GM23338 (cell line): ENCODE results near the gene DHX34. TPM values are rescaled to one million over a fixed set of nuclear protein-coding genes. Genes with fewer than 3 reads are reported as not detected.

ENCODE experiments used
- ATAC-seq: fragments of 200-7000 bp; cut with Tn5 transposase; 3 replicates; pipeline ENCODE4 v1.9.1; 2020
- DNase-seq: peaks from one replicate; pipeline ENCODE4 v3.0.0-alpha.2; 2015; ENCODE audit warnings: low spot score
- H2AFZ ChIP-seq: fragments of 200-600 bp; sonication (generic); 2 replicates; pipeline ENCODE4 v1.8.0; 2016; ENCODE audit warnings: antibody characterized with exemption, mild to moderate bottlenecking, moderate library complexity
- H3F3A ChIP-seq: fragments of 200-600 bp; sonication (generic); replicated peaks from 2 replicates; pipeline ENCODE4 v1.8.0; 2017; ENCODE audit warnings: antibody characterized with exemption, mixed run types, low read depth
- H3K27ac ChIP-seq: fragments of 200-600 bp; sonication (generic); 2 replicates; pipeline ENCODE4 v1.6.1; 2016; ENCODE audit warnings: low read depth
- H3K27me3 ChIP-seq: fragments of 200-600 bp; sonication (generic); 2 replicates; pipeline ENCODE4 v1.8.0; 2016; ENCODE audit warnings: mild to moderate bottlenecking, mixed run types, moderate library complexity; ENCODE audit not compliant: insufficient read depth
- H3K36me3 ChIP-seq: fragments of 200-600 bp; sonication (generic); 2 replicates; pipeline ENCODE4 v1.8.0; 2016; ENCODE audit warnings: mild to moderate bottlenecking; ENCODE audit not compliant: insufficient read depth
- H3K4me1 ChIP-seq: fragments of 200-600 bp; sonication (generic); 2 replicates; pipeline ENCODE4 v1.8.0; 2016; ENCODE audit warnings: mild to moderate bottlenecking, moderate library complexity; ENCODE audit not compliant: insufficient read depth
- H3K4me2 ChIP-seq: fragments of 200-600 bp; sonication (generic); 2 replicates; pipeline ENCODE4 v1.7.1; 2017; ENCODE audit warnings: mixed run types
- H3K4me3 ChIP-seq: fragments of 200-600 bp; sonication (generic); 2 replicates; pipeline ENCODE4 v1.6.1; 2016; ENCODE audit warnings: mixed run types
- H3K79me2 ChIP-seq: fragments of 200-600 bp; sonication (generic); replicated peaks from 2 replicates; pipeline ENCODE4 v1.8.0; 2017; ENCODE audit warnings: mild to moderate bottlenecking; ENCODE audit not compliant: insufficient read depth
- H3K9me2 ChIP-seq: fragments of 200-600 bp; sonication (generic); 2 replicates; pipeline ENCODE4 v1.8.0; 2017; ENCODE audit not compliant: insufficient read depth
- H4K20me1 ChIP-seq: fragments of 200-600 bp; sonication (generic); replicated peaks from 2 replicates; pipeline ENCODE4 v1.8.0; 2017; ENCODE audit warnings: mild to moderate bottlenecking; ENCODE audit not compliant: insufficient read depth
- H3K27ac Mint-ChIP-seq: 2 replicates; pipeline ENCODE4 v1.8.0; 2020; ENCODE audit warnings: inconsistent platforms, mild to moderate bottlenecking, moderate library complexity, mixed read lengths
- H3K27me3 Mint-ChIP-seq: 3 replicates; pipeline ENCODE4 v1.8.0; 2022; ENCODE audit warnings: low read depth, mild to moderate bottlenecking, moderate library complexity, mixed read lengths, inconsistent platforms; ENCODE audit not compliant: insufficient read depth, poor library complexity
- H3K36me3 Mint-ChIP-seq: 3 replicates; pipeline ENCODE4 v1.8.0; 2021; ENCODE audit warnings: low read depth, mild to moderate bottlenecking, inconsistent platforms, moderate library complexity, mixed read lengths
- H3K4me1 Mint-ChIP-seq: 3 replicates; pipeline ENCODE4 v1.8.0; 2020; ENCODE audit warnings: mild to moderate bottlenecking, inconsistent platforms, mixed read lengths
- H3K4me3 Mint-ChIP-seq: 3 replicates; pipeline ENCODE4 v1.8.0; 2021; ENCODE audit warnings: moderate library complexity, mild to moderate bottlenecking, inconsistent platforms, mixed read lengths
- H3K9me3 Mint-ChIP-seq: 3 replicates; pipeline ENCODE4 v1.8.0; 2020; ENCODE audit warnings: moderate library complexity, mild to moderate bottlenecking, inconsistent platforms, mixed read lengths
- CREB1 ChIP-seq: fragments of 250-450 bp; sonication (Bioruptor Pico); IDR thresholded peaks from 2 replicates; pipeline ENCODE4 v1.5.0; 2020; ENCODE audit warnings: low read depth, mild to moderate bottlenecking, moderate library complexity
- EZH2 ChIP-seq: fragments of 200-600 bp; sonication (generic); IDR thresholded peaks from one replicate; pipeline ENCODE4 v1.8.0; 2017; ENCODE audit warnings: antibody characterized with exemption, mild to moderate bottlenecking, low read depth; ENCODE audit not compliant: unreplicated experiment
- JUNB ChIP-seq: IDR thresholded peaks from one replicate; pipeline ENCODE4 v1.6.1; 2016; ENCODE audit warnings: antibody characterized with exemption; ENCODE audit not compliant: unreplicated experiment
- NANOG ChIP-seq: IDR thresholded peaks from 2 replicates; pipeline ENCODE4 v1.6.1; 2016; ENCODE audit warnings: antibody characterized with exemption, borderline replicate concordance
- ZNF114 ChIP-seq: fragments of 250-450 bp; sonication (Bioruptor Pico); IDR thresholded peaks from 2 replicates; pipeline ENCODE4 v1.5.0; 2020; ENCODE audit warnings: mild to moderate bottlenecking, moderate library complexity
- ZNF331 ChIP-seq: fragments of 250-450 bp; sonication (Bioruptor Pico); IDR thresholded peaks from 2 replicates; pipeline ENCODE4 v1.5.0; 2020; ENCODE audit warnings: low read depth, mild to moderate bottlenecking, moderate library complexity
- polyA plus RNA-seq: library from polyadenylated mRNA; unstranded; fragments of >200 nt; fragmentation: Nextera tagmentation; extraction: Ambion mirVana; gene quantifications from 2 replicates; pipeline ENCODE4 v1.2.1, GENCODE V29; 2016
- total RNA-seq: library from RNA; depleted of rRNA; stranded (reverse); fragments of >200 nt; shearing (Covaris generic); gene quantifications from 2 replicates; pipeline ENCODE4 v1.2.3, GENCODE V29; 2014
- TF ChIP-seq, protein P1 (sequence below): fragments of 250-450 bp; sonication (Bioruptor Pico); IDR thresholded peaks from 2 replicates; pipeline ENCODE4 v1.5.0; 2020; ENCODE audit warnings: mild to moderate bottlenecking, moderate library complexity
- TF ChIP-seq, protein P2 (sequence below): IDR thresholded peaks from 2 replicates; pipeline ENCODE4 v1.6.1; 2016; ENCODE audit warnings: antibody characterized with exemption

Gene DHX34
- total and polyA plus RNA-seq, 2 experiments from 2014 or later: 16.3 to 50.1 TPM

DNA sequence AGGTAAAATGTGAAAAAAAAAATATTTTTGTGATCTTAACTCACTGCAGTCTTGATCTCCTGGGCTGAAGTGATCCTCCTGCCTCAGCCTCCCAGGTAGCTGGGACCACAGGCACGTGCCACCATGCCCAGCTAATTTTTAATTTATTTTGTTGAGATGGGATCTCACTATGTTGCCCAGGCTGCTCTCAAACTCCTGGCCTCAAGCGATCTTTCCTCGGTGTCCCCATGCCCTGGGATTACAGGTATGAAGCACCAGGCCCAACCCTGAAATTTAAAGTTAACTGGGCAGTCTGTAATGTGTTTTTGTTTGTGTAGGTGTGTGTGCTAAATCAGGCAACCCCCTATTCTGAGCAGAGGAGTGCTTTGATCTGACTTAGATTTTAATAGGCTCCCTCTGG is 42.8 kb upstream of the DHX34 start (continued):
- TF ChIP-seq, protein P1, sequence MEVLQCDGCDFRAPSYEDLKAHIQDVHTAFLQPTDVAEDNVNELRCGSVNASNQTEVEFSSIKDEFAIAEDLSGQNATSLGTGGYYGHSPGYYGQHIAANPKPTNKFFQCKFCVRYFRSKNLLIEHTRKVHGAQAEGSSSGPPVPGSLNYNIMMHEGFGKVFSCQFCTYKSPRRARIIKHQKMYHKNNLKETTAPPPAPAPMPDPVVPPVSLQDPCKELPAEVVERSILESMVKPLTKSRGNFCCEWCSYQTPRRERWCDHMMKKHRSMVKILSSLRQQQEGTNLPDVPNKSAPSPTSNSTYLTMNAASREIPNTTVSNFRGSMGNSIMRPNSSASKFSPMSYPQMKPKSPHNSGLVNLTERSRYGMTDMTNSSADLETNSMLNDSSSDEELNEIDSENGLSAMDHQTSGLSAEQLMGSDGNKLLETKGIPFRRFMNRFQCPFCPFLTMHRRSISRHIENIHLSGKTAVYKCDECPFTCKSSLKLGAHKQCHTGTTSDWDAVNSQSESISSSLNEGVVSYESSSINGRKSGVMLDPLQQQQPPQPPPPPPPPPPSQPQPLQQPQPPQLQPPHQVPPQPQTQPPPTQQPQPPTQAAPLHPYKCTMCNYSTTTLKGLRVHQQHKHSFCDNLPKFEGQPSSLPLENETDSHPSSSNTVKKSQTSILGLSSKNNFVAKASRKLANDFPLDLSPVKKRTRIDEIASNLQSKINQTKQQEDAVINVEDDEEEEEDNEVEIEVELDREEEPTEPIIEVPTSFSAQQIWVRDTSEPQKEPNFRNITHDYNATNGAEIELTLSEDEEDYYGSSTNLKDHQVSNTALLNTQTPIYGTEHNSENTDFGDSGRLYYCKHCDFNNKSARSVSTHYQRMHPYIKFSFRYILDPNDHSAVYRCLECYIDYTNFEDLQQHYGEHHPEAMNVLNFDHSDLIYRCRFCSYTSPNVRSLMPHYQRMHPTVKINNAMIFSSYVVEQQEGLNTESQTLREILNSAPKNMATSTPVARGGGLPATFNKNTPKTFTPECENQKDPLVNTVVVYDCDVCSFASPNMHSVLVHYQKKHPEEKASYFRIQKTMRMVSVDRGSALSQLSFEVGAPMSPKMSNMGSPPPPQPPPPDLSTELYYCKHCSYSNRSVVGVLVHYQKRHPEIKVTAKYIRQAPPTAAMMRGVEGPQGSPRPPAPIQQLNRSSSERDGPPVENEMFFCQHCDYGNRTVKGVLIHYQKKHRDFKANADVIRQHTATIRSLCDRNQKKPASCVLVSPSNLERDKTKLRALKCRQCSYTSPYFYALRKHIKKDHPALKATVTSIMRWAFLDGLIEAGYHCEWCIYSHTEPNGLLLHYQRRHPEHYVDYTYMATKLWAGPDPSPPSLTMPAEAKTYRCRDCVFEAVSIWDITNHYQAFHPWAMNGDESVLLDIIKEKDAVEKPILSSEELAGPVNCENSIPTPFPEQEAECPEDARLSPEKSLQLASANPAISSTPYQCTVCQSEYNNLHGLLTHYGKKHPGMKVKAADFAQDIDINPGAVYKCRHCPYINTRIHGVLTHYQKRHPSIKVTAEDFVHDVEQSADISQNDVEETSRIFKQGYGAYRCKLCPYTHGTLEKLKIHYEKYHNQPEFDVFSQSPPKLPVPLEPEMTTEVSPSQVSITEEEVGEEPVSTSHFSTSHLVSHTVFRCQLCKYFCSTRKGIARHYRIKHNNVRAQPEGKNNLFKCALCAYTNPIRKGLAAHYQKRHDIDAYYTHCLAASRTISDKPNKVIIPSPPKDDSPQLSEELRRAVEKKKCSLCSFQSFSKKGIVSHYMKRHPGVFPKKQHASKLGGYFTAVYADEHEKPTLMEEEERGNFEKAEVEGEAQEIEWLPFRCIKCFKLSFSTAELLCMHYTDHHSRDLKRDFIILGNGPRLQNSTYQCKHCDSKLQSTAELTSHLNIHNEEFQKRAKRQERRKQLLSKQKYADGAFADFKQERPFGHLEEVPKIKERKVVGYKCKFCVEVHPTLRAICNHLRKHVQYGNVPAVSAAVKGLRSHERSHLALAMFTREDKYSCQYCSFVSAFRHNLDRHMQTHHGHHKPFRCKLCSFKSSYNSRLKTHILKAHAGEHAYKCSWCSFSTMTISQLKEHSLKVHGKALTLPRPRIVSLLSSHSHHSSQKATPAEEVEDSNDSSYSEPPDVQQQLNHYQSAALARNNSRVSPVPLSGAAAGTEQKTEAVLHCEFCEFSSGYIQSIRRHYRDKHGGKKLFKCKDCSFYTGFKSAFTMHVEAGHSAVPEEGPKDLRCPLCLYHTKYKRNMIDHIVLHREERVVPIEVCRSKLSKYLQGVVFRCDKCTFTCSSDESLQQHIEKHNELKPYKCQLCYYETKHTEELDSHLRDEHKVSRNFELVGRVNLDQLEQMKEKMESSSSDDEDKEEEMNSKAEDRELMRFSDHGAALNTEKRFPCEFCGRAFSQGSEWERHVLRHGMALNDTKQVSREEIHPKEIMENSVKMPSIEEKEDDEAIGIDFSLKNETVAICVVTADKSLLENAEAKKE (CRISPR knock-in tag): no peak
- TF ChIP-seq CREB1: no peak
- TF ChIP-seq, protein P2, sequence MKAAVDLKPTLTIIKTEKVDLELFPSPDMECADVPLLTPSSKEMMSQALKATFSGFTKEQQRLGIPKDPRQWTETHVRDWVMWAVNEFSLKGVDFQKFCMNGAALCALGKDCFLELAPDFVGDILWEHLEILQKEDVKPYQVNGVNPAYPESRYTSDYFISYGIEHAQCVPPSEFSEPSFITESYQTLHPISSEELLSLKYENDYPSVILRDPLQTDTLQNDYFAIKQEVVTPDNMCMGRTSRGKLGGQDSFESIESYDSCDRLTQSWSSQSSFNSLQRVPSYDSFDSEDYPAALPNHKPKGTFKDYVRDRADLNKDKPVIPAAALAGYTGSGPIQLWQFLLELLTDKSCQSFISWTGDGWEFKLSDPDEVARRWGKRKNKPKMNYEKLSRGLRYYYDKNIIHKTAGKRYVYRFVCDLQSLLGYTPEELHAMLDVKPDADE: no peak

DNA sequence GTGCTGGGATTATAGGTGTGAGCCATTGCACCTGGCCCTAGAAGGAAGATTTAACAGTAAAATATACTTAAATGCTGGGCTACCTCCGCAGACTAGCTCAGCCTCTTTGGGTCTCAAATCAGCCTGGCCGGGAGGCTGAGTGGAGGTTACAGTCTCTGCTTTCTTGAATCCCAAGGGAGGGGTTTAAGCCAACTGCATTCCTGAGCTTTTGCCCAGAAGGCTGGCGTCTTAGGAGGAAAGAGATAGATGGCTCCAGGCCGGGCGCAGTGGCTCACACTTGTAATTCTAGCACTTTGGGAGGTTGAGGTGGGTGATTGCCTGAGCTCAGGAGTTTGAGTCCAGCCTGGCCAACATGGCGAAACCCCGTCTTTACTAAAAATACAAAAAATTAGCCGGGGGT is 40.1 kb upstream of the DHX34 start:
- Histone ChIP-seq H3K36me3 (no peaks in the 10 kb centered on the region), H3K27me3 (no peaks in the 10 kb centered on the region), H2AFZ (no peak overlapping the region), H3K4me3 (no peak overlapping the region), H3K9me2 (no peaks in the 10 kb centered on the region), H3K4me2 (no peak overlapping the region), H4K20me1 (no peaks in the 10 kb centered on the region), H3K4me1 (no peaks in the 10 kb centered on the region), H3K27ac (no peak overlapping the region), H3F3A (no peaks in the 10 kb centered on the region), H3K79me2 (no peaks in the 10 kb centered on the region)
- Mint-ChIP-seq H3K4me1 (peaks cover 2% of the 10 kb centered on the region; the same call in 2 of the 3 replicates), H3K4me3 (no peak overlapping the region), H3K36me3 (no peaks in the 10 kb centered on the region), H3K9me3 (peaks cover 3% of the 10 kb centered on the region), H3K27me3 (peaks cover 3% of the 10 kb centered on the region), H3K27ac (no peak overlapping the region)
- DNase-seq: no peak
- no peak for ATAC-seq
- TF ChIP-seq NANOG (no peak), ZNF114 (CRISPR knock-in tag) (no peak), JUNB (no peak), EZH2 (no peak), ZNF331 (CRISPR knock-in tag) (no peak)
- TF ChIP-seq, protein P2: no peak
- TF ChIP-seq, protein P1 (CRISPR knock-in tag): no peak
